Raji (cell line): ENCODE results near the gene KLC1.

Experiments used
- POLR2A ChIP-seq: IDR thresholded peaks from 2 replicates; pipeline ENCODE4 v1.6.1; 2011; ENCODE audit warnings: low read depth, low read length, control low read depth; ENCODE audit not compliant: insufficient read depth

Gene KLC1

GRCh38 chr14:103628684-103629502 is at the start of gene KLC1:
Gene KLC1 (plus strand): TSS chr14:103629211. CDS start chr14:103654565, 25,354 bp downstream.
- peak; percentile 88 for TF ChIP-seq POLR2A

GRCh38 chr14:103581206-103581605 is 47.8 kb upstream of the KLC1 start:
- TF ChIP-seq POLR2A = no peak

GRCh38 chr14:103581954-103582703 is 46.9 kb upstream of the KLC1 start:
- TF ChIP-seq POLR2A = no peak

GRCh38 chr14:103584326-103584915 is 44.6 kb upstream of the KLC1 start:
- no peak for TF ChIP-seq POLR2A

- no peak for TF ChIP-seq POLR2A
These were observed 35.4 kb upstream of the KLC1 start for GRCh38 chr14:103593577-103593976.

- TF ChIP-seq POLR2A = no peak
These were observed 34.7 kb upstream of the KLC1 start for GRCh38 chr14:103594265-103594664.

GRCh38 chr14:103597623-103598377 is 31.2 kb upstream of the KLC1 start:
- no peak for TF ChIP-seq POLR2A

GRCh38 chr14:103600503-103600902 is 28.5 kb upstream of the KLC1 start:
- TF ChIP-seq POLR2A = no peak

GRCh38 chr14:103604620-103605019 is 24.4 kb upstream of the KLC1 start:
- TF ChIP-seq POLR2A = no peak

GRCh38 chr14:103606963-103607668 is 21.9 kb upstream of the KLC1 start:
- TF ChIP-seq POLR2A = no peak

- no peak for TF ChIP-seq POLR2A
These were observed 21.2 kb upstream of the KLC1 start for GRCh38 chr14:103607822-103608221.

- TF ChIP-seq POLR2A = no peak
These were observed 17.8 kb upstream of the KLC1 start for GRCh38 chr14:103611215-103611614.

- TF ChIP-seq POLR2A = no peak
These were observed 15.5 kb upstream of the KLC1 start for GRCh38 chr14:103613517-103613916.

GRCh38 chr14:103616635-103617300 is 12.2 kb upstream of the KLC1 start:
- TF ChIP-seq POLR2A = no peak
